ENCODE measurements around the gene ERICH6.

Gene ERICH6

DNA sequence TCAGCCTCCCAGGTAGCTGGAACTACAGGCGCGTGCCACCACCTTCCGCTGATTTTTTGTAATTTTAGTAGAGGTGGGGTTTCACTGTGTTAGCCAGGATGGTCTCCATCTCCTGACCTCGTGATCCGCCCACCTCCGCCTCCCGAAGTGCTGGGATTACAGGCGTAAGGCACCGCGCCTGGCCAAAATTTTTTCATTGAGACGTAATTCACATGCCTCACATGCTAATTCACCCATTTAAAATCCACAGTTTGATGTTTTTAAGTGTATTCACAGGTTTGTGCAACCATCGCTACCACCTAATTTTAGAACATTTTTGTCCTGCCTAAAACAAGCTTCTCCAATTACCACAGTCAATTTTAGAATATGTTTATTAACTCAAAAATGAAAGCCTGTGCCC lies 63.5 kb downstream of the ERICH6 start:
- H3K79me2 ChIP-seq, result no peaks in the 10 kb centered on the region
- no peak overlapping the region for H3K9ac ChIP-seq
- no peaks in the 10 kb centered on the region for H3K36me3 ChIP-seq (ENCODE audit: control insufficient read depth, insufficient read depth, low read length)
- no peaks in the 10 kb centered on the region for H3K27me3 ChIP-seq (ENCODE audit: control insufficient read depth, insufficient read depth, low read length)
- no peak overlapping the region for H3K27ac ChIP-seq
- H3K9me3 ChIP-seq (ENCODE audit: control insufficient read depth, low read length), result no peaks in the 10 kb centered on the region
- H3K4me2 ChIP-seq (ENCODE audit: low read length), result no peak overlapping the region
- no peak overlapping the region for H3K4me3 ChIP-seq (ENCODE audit: low read depth, low read length)
- no peaks in the 10 kb centered on the region for H3K4me1 ChIP-seq
- TF ChIP-seq, protein P1, sequence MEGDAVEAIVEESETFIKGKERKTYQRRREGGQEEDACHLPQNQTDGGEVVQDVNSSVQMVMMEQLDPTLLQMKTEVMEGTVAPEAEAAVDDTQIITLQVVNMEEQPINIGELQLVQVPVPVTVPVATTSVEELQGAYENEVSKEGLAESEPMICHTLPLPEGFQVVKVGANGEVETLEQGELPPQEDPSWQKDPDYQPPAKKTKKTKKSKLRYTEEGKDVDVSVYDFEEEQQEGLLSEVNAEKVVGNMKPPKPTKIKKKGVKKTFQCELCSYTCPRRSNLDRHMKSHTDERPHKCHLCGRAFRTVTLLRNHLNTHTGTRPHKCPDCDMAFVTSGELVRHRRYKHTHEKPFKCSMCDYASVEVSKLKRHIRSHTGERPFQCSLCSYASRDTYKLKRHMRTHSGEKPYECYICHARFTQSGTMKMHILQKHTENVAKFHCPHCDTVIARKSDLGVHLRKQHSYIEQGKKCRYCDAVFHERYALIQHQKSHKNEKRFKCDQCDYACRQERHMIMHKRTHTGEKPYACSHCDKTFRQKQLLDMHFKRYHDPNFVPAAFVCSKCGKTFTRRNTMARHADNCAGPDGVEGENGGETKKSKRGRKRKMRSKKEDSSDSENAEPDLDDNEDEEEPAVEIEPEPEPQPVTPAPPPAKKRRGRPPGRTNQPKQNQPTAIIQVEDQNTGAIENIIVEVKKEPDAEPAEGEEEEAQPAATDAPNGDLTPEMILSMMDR (IDR thresholded peaks at IDR 0.05), result no peak
- H2AFZ ChIP-seq, result no peak overlapping the region

DNA sequence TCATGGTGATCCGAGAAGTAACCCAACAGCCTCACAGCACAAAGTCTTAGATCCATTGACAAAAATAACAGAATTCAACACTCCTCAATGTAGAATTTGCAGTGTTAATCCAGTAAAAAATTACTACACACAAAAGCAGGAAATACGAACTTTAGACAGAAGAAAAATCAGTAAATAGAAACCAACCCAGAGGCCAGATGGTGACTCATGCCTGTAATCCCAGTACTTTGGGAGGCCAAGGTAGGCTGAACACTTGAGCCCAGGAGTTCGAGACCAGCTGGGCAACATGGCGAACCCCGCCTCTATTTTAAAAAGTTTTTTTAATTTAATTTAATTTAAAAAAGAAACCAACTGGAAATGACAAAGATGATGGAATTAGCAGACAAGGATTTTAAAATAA lies 64.5 kb downstream of the ERICH6 start:
- no peak overlapping the region for H2AFZ ChIP-seq
- no peak overlapping the region for H3K4me3 ChIP-seq (ENCODE audit: low read depth, low read length)
- H3K9ac ChIP-seq, result no peak overlapping the region
- H3K4me1 ChIP-seq, result no peaks in the 10 kb centered on the region
- no peaks in the 10 kb centered on the region for H3K9me3 ChIP-seq (ENCODE audit: control insufficient read depth, low read length)
- no peak overlapping the region for H3K4me2 ChIP-seq (ENCODE audit: low read length)
- no peak overlapping the region for H3K27ac ChIP-seq
- H3K36me3 ChIP-seq (ENCODE audit: control insufficient read depth, insufficient read depth, low read length), result no peaks in the 10 kb centered on the region
- H3K27me3 ChIP-seq (ENCODE audit: control insufficient read depth, insufficient read depth, low read length), result no peaks in the 10 kb centered on the region
- TF ChIP-seq, protein P1 (IDR thresholded peaks at IDR 0.05), result no peak
- no peaks in the 10 kb centered on the region for H3K79me2 ChIP-seq

DNA sequence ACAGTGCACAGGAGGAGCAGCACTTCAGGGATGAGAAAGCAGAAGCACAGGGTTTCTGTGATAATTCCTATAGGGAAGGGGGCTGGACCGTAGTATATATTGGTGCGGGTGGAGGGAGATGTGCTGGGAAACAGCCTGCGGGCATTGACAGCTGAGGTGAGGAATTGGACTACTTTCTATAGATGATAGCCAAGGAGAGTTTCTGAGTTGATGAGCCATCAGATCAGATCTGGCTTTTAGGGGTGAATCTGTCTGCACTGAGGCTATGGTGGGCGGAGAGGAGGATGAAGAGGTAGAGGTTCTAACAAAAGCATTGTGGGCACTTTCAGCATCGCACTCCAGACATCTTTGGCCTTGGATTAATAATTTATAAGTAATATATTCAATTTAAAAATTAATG lies 67.5 kb downstream of the ERICH6 start:
- Histone ChIP-seq H3K27ac (no peak overlapping the region), H3K9ac (no peak overlapping the region)
- TF ChIP-seq, protein P1 (IDR thresholded peaks at IDR 0.05), result no peak

DNA sequence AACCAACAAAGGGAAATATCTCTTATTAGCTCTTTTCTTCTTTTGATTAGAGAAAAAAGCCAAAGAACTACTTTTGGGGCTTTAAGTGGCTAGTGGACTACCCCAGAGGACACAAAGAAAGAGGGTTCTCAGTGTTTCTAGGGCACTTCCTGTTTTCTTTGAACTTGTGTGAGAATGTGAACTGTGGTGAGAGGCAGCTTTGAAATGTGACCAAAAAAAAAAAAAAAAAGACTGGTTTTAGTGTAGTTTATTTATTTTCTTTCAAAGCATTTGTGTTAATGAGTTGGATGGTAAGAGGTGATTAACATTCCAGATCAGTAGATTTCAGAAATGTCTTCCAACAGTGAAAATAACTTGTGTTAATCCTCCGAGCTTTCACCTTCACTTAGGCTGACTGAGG lies 68.2 kb downstream of the ERICH6 start:
- Histone ChIP-seq H3K36me3 (ENCODE audit: control insufficient read depth, insufficient read depth, low read length) (no peaks in the 10 kb centered on the region), H3K27ac (no peak overlapping the region), H3K4me2 (ENCODE audit: low read length) (no peak overlapping the region), H3K4me3 (ENCODE audit: low read depth, low read length) (no peak overlapping the region), H3K9ac (no peak overlapping the region), H3K79me2 (no peaks in the 10 kb centered on the region), H3K9me3 (ENCODE audit: control insufficient read depth, low read length) (no peaks in the 10 kb centered on the region), H3K4me1 (no peaks in the 10 kb centered on the region), H2AFZ (no peak overlapping the region), H3K27me3 (ENCODE audit: control insufficient read depth, insufficient read depth, low read length) (no peaks in the 10 kb centered on the region)
- TF ChIP-seq, protein P1 (IDR thresholded peaks at IDR 0.05), result no peak

More for the DNA sequence above, 67.5 kb downstream of the ERICH6 start:
- Histone ChIP-seq H2AFZ (no peak overlapping the region), H3K9me3 (ENCODE audit: control insufficient read depth, low read length) (no peaks in the 10 kb centered on the region), H3K27me3 (ENCODE audit: control insufficient read depth, insufficient read depth, low read length) (no peaks in the 10 kb centered on the region), H3K36me3 (ENCODE audit: control insufficient read depth, insufficient read depth, low read length) (no peaks in the 10 kb centered on the region), H3K79me2 (no peaks in the 10 kb centered on the region), H3K4me3 (ENCODE audit: low read depth, low read length) (no peak overlapping the region), H3K4me2 (ENCODE audit: low read length) (no peak overlapping the region), H3K4me1 (no peaks in the 10 kb centered on the region)

DNA sequence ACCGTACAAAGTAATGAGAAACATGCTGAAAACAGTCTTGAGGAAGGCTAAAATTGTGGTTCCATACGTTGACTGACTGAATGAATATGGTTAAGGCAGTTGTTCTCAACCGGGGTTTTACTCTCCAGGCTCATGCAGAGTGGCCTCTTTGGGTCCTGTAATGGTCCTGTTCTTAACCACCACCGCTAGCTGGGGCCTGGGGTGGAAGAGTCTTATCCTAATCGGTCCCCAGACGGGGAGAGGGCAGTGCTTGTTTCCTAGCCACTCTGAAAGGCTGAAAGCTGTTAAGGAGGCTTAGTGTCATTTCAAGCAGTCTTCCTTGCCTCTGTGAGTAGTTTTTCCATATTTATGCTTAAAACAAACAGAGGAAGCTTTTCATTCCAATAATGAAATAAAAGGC lies 68.6 kb downstream of the ERICH6 start:
- no peaks in the 10 kb centered on the region for H3K27me3 ChIP-seq (ENCODE audit: control insufficient read depth, insufficient read depth, low read length)
- no peak overlapping the region for H3K4me3 ChIP-seq (ENCODE audit: low read depth, low read length)
- no peaks in the 10 kb centered on the region for H3K4me1 ChIP-seq
- no peak overlapping the region for H2AFZ ChIP-seq
- H3K9me3 ChIP-seq (ENCODE audit: control insufficient read depth, low read length), result no peaks in the 10 kb centered on the region
- H3K79me2 ChIP-seq, result no peaks in the 10 kb centered on the region
- no peaks in the 10 kb centered on the region for H3K36me3 ChIP-seq (ENCODE audit: control insufficient read depth, insufficient read depth, low read length)
- H3K9ac ChIP-seq, result no peak overlapping the region
- H3K4me2 ChIP-seq (ENCODE audit: low read length), result no peak overlapping the region
- H3K27ac ChIP-seq, result no peak overlapping the region
- TF ChIP-seq, protein P1 (IDR thresholded peaks at IDR 0.05), result no peak
